H9 (cell line): ENCODE data around the gene TNNT2. TPM values are rescaled to one million over a fixed set of nuclear protein-coding genes. Genes with fewer than 3 reads are reported as not detected.

ENCODE experiments used
- DNase-seq: peaks from one replicate; pipeline ENCODE4 v3.0.0-alpha.2; 2017
- H2AFZ ChIP-seq: one replicate; pipeline ENCODE4 v1.6.1; 2013; ENCODE audit warnings: mild to moderate bottlenecking, low read length, control low read depth, moderate library complexity
- H2AK5ac ChIP-seq: 2 replicates; pipeline ENCODE4 v1.6.1; 2013; ENCODE audit warnings: low read length, control low read depth, mixed read lengths; ENCODE audit not compliant: insufficient read length
- H2BK120ac ChIP-seq: one replicate; pipeline ENCODE4 v1.6.1; 2013; ENCODE audit warnings: low read depth, mild to moderate bottlenecking, low read length, control low read depth, inconsistent platforms; ENCODE audit not compliant: poor library complexity, severe bottlenecking
- H2BK12ac ChIP-seq: 2 replicates; pipeline ENCODE4 v1.6.1; 2013; ENCODE audit warnings: low read length, control low read depth, mixed read lengths, low read depth; ENCODE audit not compliant: insufficient read length
- H2BK15ac ChIP-seq: 2 replicates; pipeline ENCODE4 v1.6.1; 2013; ENCODE audit warnings: low read depth, low read length, control low read depth
- H2BK20ac ChIP-seq: one replicate; pipeline ENCODE4 v1.6.1; 2013; ENCODE audit warnings: low read depth, mild to moderate bottlenecking, low read length, control low read depth, inconsistent platforms; ENCODE audit not compliant: poor library complexity, severe bottlenecking
- H2BK5ac ChIP-seq: 2 replicates; pipeline ENCODE4 v1.6.1; 2013; ENCODE audit warnings: low read length, control low read depth, mixed read lengths; ENCODE audit not compliant: insufficient read length
- H3K14ac ChIP-seq: 2 replicates; pipeline ENCODE4 v1.6.1; 2013; ENCODE audit warnings: low read length, control low read depth; ENCODE audit not compliant: insufficient read depth
- H3K18ac ChIP-seq: 2 replicates; pipeline ENCODE4 v1.6.1; 2013; ENCODE audit warnings: low read depth, mild to moderate bottlenecking, mixed read lengths, low read length, control low read depth; ENCODE audit not compliant: insufficient read length
- H3K23ac ChIP-seq: 2 replicates; pipeline ENCODE4 v1.6.1; 2013; ENCODE audit warnings: low read length, control low read depth, mixed read lengths, low read depth; ENCODE audit not compliant: insufficient read length
- H3K23me2 ChIP-seq: 2 replicates; pipeline ENCODE4 v1.6.1; 2013; ENCODE audit warnings: low read depth, mild to moderate bottlenecking, mixed read lengths, low read length, control low read depth; ENCODE audit not compliant: insufficient read length, poor library complexity, severe bottlenecking
- H3K27ac ChIP-seq: 2 replicates; pipeline ENCODE4 v1.5.1; 2013; ENCODE audit warnings: low read length, control low read depth, mixed read lengths, low read depth; ENCODE audit not compliant: insufficient read length
- H3K27me3 ChIP-seq: 2 replicates; pipeline ENCODE4 v1.6.1; 2013; ENCODE audit warnings: low read length, control low read depth, inconsistent platforms; ENCODE audit not compliant: insufficient read depth
- H3K4ac ChIP-seq: 2 replicates; pipeline ENCODE4 v1.6.1; 2013; ENCODE audit warnings: low read depth, mild to moderate bottlenecking, control low read depth, inconsistent platforms, low read length, moderate library complexity
- H3K4me1 ChIP-seq: 2 replicates; pipeline ENCODE4 v1.6.1; 2013; ENCODE audit warnings: low read length, control low read depth, inconsistent platforms; ENCODE audit not compliant: insufficient read depth
- H3K4me2 ChIP-seq: 2 replicates; pipeline ENCODE4 v1.6.1; 2013; ENCODE audit warnings: low read length, control low read depth, mixed read lengths; ENCODE audit not compliant: insufficient read length, insufficient read depth
- H3K56ac ChIP-seq: 2 replicates; pipeline ENCODE4 v1.6.1; 2013; ENCODE audit warnings: low read depth, mild to moderate bottlenecking, mixed read lengths, low read length, control low read depth; ENCODE audit not compliant: insufficient read length
- H3K79me1 ChIP-seq: 2 replicates; pipeline ENCODE4 v1.6.1; 2013; ENCODE audit warnings: low read depth, mild to moderate bottlenecking, moderate library complexity, low read length, control low read depth, inconsistent platforms; ENCODE audit not compliant: insufficient read depth, poor library complexity, severe bottlenecking
- H3K79me2 ChIP-seq: 2 replicates; pipeline ENCODE4 v1.6.1; 2013; ENCODE audit warnings: low read length, control low read depth, inconsistent platforms; ENCODE audit not compliant: insufficient read depth
- H3K9ac ChIP-seq: 2 replicates; pipeline ENCODE4 v1.6.1; 2013; ENCODE audit warnings: low read length, control low read depth, mixed read lengths; ENCODE audit not compliant: insufficient read length; ENCODE audit errors: extremely low read depth
- H3K9me3 ChIP-seq: one replicate; pipeline ENCODE4 v1.6.1; 2013; ENCODE audit warnings: low read depth, low read length, inconsistent platforms; ENCODE audit not compliant: control insufficient read depth
- H3T11ph ChIP-seq: one replicate; pipeline ENCODE4 v1.6.1; 2013; ENCODE audit warnings: mild to moderate bottlenecking, low read length, control low read depth, inconsistent platforms
- H4K20me1 ChIP-seq: one replicate; pipeline ENCODE4 v1.6.1; 2013; ENCODE audit not compliant: control insufficient read depth, insufficient read length, insufficient read depth
- H4K5ac ChIP-seq: 2 replicates; pipeline ENCODE4 v1.6.1; 2013; ENCODE audit warnings: low read depth, mild to moderate bottlenecking, mixed read lengths, low read length, control low read depth; ENCODE audit not compliant: insufficient read length
- H4K8ac ChIP-seq: replicated peaks from 2 replicates; pipeline ENCODE4 v1.6.1; 2013; ENCODE audit warnings: low read length, control low read depth, mixed read lengths, low read depth; ENCODE audit not compliant: insufficient read length
- H4K91ac ChIP-seq: 2 replicates; pipeline ENCODE4 v1.6.1; 2013; ENCODE audit warnings: low read depth, mild to moderate bottlenecking, moderate library complexity, mixed read lengths, low read length, control low read depth; ENCODE audit not compliant: insufficient read length
- H3K27ac Mint-ChIP-seq, 3 experiments: 2 replicates in 2 of 3; 3 replicates in 1 of 3; pipeline ENCODE4 v1.8.0; 2020 to 2021; ENCODE audit warnings: mixed read lengths in 3 of 3, mild to moderate bottlenecking in 1 of 3, moderate library complexity in 1 of 3
- H3K27me3 Mint-ChIP-seq: 2 replicates; pipeline ENCODE4 v1.8.0; 2021; ENCODE audit warnings: low read depth, mild to moderate bottlenecking, moderate library complexity, mixed read lengths
- H3K36me3 Mint-ChIP-seq, 3 experiments: 2 replicates in 2 of 3; 3 replicates in 1 of 3; pipeline ENCODE4 v1.8.0; 2020 to 2021; ENCODE audit warnings: low read depth in 3 of 3, mixed read lengths in 3 of 3; ENCODE audit not compliant: insufficient read depth in 1 of 3
- H3K4me1 Mint-ChIP-seq, 2 experiments: 2 replicates each; pipeline ENCODE4 v1.8.0; 2020; ENCODE audit warnings: mixed read lengths in 2 of 2
- H3K4me3 Mint-ChIP-seq, 2 experiments: 2 replicates in 1 of 2; 3 replicates in 1 of 2; pipeline ENCODE4 v1.8.0; 2020 to 2021; ENCODE audit warnings: mild to moderate bottlenecking in 2 of 2, mixed read lengths in 2 of 2, moderate library complexity in 1 of 2
- H3K9me3 Mint-ChIP-seq, 2 experiments: 2 replicates in 1 of 2; 3 replicates in 1 of 2; pipeline ENCODE4 v1.8.0; 2020; ENCODE audit warnings: mild to moderate bottlenecking in 2 of 2, mixed read lengths in 2 of 2, moderate library complexity in 1 of 2
- CTCF ChIP-seq: fragments of 200-600 bp; sonication (generic); conservative IDR thresholded peaks from 3 replicates; pipeline ENCODE4 v1.8.0; 2021; ENCODE audit warnings: antibody characterized with exemption, mild to moderate bottlenecking
- WGBS: extraction: QIAGEN DNeasy Blood & Tissue Kit; methylation state at CpG from one replicate; pipeline ENCODE4 v1.1.7; 2013; ENCODE audit warnings: missing lambda C conversion rate, low lambda C conversion rate, mixed read lengths; ENCODE audit not compliant: insufficient read length; ENCODE audit errors: extremely low coverage; 5-methylcytosine and 5-hydroxymethylcytosine counted together
- total RNA-seq: library from RNA; stranded (reverse); gene quantifications from 2 replicates; pipeline ENCODE4 v1.2.1, GENCODE V29; 2021

The TNNT2 gene
- total RNA-seq, 1 experiment from 2014 or later: 8.6 TPM

DNA sequence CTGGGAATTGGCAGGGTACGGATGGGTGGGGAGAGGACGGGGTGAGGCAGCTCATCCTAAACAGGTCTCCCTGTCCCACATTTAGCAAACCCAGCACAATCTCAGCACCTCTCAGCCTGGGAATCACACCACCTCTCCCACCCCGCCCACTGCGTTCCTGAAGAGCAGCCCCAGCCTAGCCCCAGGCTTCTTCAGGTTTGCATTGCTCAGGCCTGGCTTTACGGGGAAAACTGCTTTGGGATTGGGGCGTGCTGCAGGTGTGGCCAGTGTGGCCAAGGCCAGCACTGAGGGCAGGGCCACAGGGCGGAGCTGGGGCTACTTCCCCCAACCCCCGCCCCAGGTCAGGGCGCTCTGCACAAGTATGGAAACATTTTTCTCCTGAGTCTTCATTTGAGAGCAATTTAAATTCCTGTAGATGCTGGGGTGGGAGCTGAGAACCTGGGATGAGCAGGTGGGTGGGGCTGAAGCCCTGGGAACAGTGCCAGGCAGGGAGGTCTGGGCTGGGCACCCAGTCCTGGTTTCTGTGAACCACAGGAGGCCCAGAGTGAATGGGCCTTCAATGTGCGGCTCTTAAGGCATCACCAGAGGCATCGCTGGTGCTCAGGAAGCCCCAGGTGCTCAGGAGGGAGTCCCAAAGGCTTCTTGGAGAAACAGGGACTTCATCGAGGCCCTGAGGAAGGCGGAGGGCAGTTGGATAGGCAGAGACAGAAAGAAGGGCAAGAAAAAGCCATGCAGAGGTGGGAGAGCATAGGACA is 24.1 kb downstream of the TNNT2 start:
- no peak overlapping the region for H3K9ac ChIP-seq
- no peaks in the 10 kb centered on the region for H3K9me3 Mint-ChIP-seq

More for the DNA sequence above, 24.1 kb downstream of the TNNT2 start:
- no peak overlapping the region for H4K5ac ChIP-seq
- H3K18ac ChIP-seq: no peak overlapping the region
- H3K79me2 ChIP-seq: no peaks in the 10 kb centered on the region
- H2AFZ ChIP-seq: no peak overlapping the region
- no peak overlapping the region for H3K56ac ChIP-seq
- Mint-ChIP-seq H3K4me1 (peaks cover 11 to 19% of the 10 kb centered on the region in 2 experiments), H3K4me3 (no peak overlapping the region), H3K27ac (no peak overlapping the region; a peak in 1 of 7 replicates), H3K36me3 (no peaks in the 10 kb centered on the region), H3K27me3 (no peaks in the 10 kb centered on the region; the same call in none of the 2 replicates)
- no peak overlapping the region for H3K4ac ChIP-seq
- no peak overlapping the region for H3K14ac ChIP-seq
- DNase-seq: no peak
- no peak overlapping the region for H2AK5ac ChIP-seq
- no peak overlapping the region for H3K4me2 ChIP-seq
- no peaks in the 10 kb centered on the region for H3K9me3 ChIP-seq
- no CpG with 5 or more reads among the region's 13 CpGs for WGBS
- H2BK120ac ChIP-seq: no peak overlapping the region
- H3K79me1 ChIP-seq: no peaks in the 10 kb centered on the region
- peaks cover under 1% of the 10 kb centered on the region; the same call in 1 of the 2 replicates for H3K4me1 ChIP-seq
- H2BK15ac ChIP-seq: no peak overlapping the region
- H2BK12ac ChIP-seq: no peak overlapping the region
- no peak overlapping the region for H2BK5ac ChIP-seq
- H4K91ac ChIP-seq: no peak overlapping the region
- no peak overlapping the region for H3T11ph ChIP-seq
- no peaks in the 10 kb centered on the region for H4K20me1 ChIP-seq
- H4K8ac ChIP-seq: no peak overlapping the region
- no peak overlapping the region for H2BK20ac ChIP-seq
- no peak overlapping the region for H3K27ac ChIP-seq
- no peak overlapping the region for H3K23ac ChIP-seq
- no peak for TF ChIP-seq CTCF
- no peaks in the 10 kb centered on the region for H3K27me3 ChIP-seq
- H3K23me2 ChIP-seq: no peaks in the 10 kb centered on the region
